Measurements from ENCODE around the gene EDA. TPM values are rescaled to one million over a fixed set of nuclear protein-coding genes. Genes with fewer than 3 reads are reported as not detected.

EDA gene
- total RNA-seq, 5 donors from 2014 or later (not counting 1 experiment from before 2014, with no cell fraction given): 5.0 to 12.1 (median 8.2) TPM

DNA sequence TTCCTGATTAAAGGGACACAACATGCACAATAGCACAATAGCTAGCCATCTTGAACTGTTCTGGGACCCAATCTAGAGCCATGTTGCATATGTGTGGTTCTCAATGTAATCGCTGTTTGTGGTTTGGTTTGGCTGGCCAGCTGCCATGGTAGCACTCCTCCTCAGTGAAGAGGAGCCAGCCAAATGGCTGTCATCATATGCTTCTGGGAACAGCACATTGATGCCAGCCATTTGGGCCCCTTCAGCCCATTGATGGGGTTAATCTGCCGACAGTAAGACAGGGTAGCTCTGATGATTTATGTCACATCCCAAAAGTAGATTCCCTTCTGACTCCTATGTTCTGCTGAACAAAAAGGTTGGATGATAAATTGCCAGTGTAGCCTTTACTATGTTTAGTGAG, 385.4 kb downstream of the EDA start:
- Mint-ChIP-seq H3K4me3 (no peak overlapping the region), H3K4me1 (no peaks in the 10 kb centered on the region), H3K27me3 (peaks cover 0 to 16% of the 10 kb centered on the region in 2 donors), H3K36me3 (peaks cover 19% of the 10 kb centered on the region), H3K9me3 (no peaks in the 10 kb centered on the region), H3K27ac (no peak overlapping the region)
- Histone ChIP-seq H3K9me3 (no peaks in the 10 kb centered on the region), H3K4me3 (ENCODE audit: control insufficient read depth in 1 of 2, extremely low read depth in 1 of 2, low read length in 1 of 2) (no peak overlapping the region), H3K36me3 (ENCODE audit: control insufficient read depth in 2 of 2, extremely low read depth in 1 of 2, insufficient read depth in 1 of 2, low read length in 1 of 2) (no peaks in the 10 kb centered on the region), H3K27me3 (replicated peaks in 1 of 2; ENCODE audit: control insufficient read depth in 2 of 2, extremely low read depth in 1 of 2, insufficient read depth in 2 of 2, low read length in 1 of 2) (no peaks in the 10 kb centered on the region), H3K27ac (ENCODE audit: low read length) (no peak overlapping the region), H3K4me1 (ENCODE audit: control insufficient read depth in 1 of 2, extremely low read depth in 1 of 2, insufficient read depth in 2 of 2, low read length in 2 of 2) (no peaks in the 10 kb centered on the region)
- ChIA-PET CTCF (no interaction called here), POLR2A (no interaction called here)
- WGBS (ENCODE audit: insufficient coverage): 100% methylated on average over 1 of the region's 2 CpGs
- ATAC-seq (replicated peaks in 1 of 4) (no peak), DNase-seq (no peak)

DNA sequence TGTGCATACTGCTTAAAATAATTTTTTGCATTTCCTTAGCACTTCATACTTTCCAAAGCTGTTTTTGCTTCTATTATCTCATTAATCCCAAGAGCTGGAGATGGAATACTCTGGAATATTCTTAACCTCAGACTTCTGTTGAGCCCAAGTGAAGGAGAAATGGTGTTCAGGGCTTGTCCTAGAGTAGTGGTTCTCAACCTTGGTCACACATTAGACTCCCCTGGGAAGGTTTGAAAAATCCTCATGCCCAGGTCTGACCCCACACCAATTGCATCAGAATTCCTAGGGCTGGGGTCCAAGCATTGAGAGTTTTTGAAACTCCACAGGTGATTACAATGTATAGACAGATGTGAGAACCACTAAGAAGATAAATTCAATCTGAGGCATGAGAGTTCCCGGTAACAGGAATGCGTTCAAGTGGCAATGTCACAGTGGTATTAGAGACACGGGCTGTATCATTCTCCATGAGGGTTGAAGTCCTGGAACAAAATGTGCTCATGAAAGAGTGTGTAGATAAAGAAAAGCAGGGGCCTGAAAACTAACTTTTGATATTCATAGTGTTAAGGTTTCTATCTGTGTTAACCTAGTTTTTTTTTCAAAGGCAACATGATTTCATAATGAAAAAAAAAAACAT, 385.9 kb downstream of the EDA start:
- H3K27me3 ChIP-seq (replicated peaks in 1 of 2; ENCODE audit: control insufficient read depth in 2 of 2, extremely low read depth in 1 of 2, insufficient read depth in 2 of 2, low read length in 1 of 2): no peaks in the 10 kb centered on the region
- ATAC-seq (replicated peaks in 1 of 4) (no peak), DNase-seq (no peak)
- no peaks in the 10 kb centered on the region for H3K4me1 Mint-ChIP-seq
- no peaks in the 10 kb centered on the region for H3K36me3 ChIP-seq (ENCODE audit: control insufficient read depth in 2 of 2, extremely low read depth in 1 of 2, insufficient read depth in 1 of 2, low read length in 1 of 2)
- CTCF ChIA-PET: no interaction called here
- H3K4me1 ChIP-seq (ENCODE audit: control insufficient read depth in 1 of 2, extremely low read depth in 1 of 2, insufficient read depth in 2 of 2, low read length in 2 of 2): no peaks in the 10 kb centered on the region
- H3K27ac Mint-ChIP-seq: no peak overlapping the region
- H3K27ac ChIP-seq (ENCODE audit: low read length): no peak overlapping the region
- H3K4me3 ChIP-seq (ENCODE audit: control insufficient read depth in 1 of 2, extremely low read depth in 1 of 2, low read length in 1 of 2): no peak overlapping the region
- peaks cover 0 to 16% of the 10 kb centered on the region in 2 donors for H3K27me3 Mint-ChIP-seq
- no peak overlapping the region for H3K4me3 Mint-ChIP-seq
- no peaks in the 10 kb centered on the region for H3K9me3 ChIP-seq
- peaks cover 0 to 3% (median 0%) of the 10 kb centered on the region in 3 donors for H3K9me3 Mint-ChIP-seq
- peaks cover 15% of the 10 kb centered on the region for H3K36me3 Mint-ChIP-seq
- POLR2A ChIA-PET: no interaction called here
- 90% methylated on average over 2 of the region's 3 CpGs for WGBS (ENCODE audit: insufficient coverage)

DNA sequence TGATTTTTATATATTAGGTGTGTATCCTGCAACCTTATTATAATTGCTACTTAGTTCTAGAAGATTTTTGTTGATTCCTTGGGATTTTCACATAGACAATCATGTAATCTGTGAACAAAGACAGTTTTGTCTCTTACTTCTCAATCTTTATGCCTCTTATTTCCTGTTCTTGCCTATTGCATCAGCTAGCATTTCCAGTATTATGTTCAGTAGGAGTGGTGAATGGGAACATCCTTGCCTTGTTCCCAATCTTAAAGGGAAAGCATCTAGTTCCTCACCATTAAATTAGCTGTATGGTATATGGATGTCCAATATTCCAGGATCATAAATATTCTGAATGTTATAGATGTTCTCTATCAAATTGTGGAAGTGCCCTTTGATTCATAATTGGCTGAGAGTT, 392.0 kb downstream of the EDA start:
- Histone ChIP-seq H3K4me3 (ENCODE audit: control insufficient read depth in 1 of 2, extremely low read depth in 1 of 2, low read length in 1 of 2) (no peak overlapping the region), H3K27ac (ENCODE audit: low read length) (no peak overlapping the region), H3K9me3 (no peaks in the 10 kb centered on the region), H3K36me3 (ENCODE audit: control insufficient read depth in 2 of 2, extremely low read depth in 1 of 2, insufficient read depth in 1 of 2, low read length in 1 of 2) (no peaks in the 10 kb centered on the region), H3K4me1 (ENCODE audit: control insufficient read depth in 1 of 2, extremely low read depth in 1 of 2, insufficient read depth in 2 of 2, low read length in 2 of 2) (no peaks in the 10 kb centered on the region), H3K27me3 (replicated peaks in 1 of 2; ENCODE audit: control insufficient read depth in 2 of 2, extremely low read depth in 1 of 2, insufficient read depth in 2 of 2, low read length in 1 of 2) (peaks cover 0 to 5% of the 10 kb centered on the region in 2 experiments)
- ChIA-PET POLR2A (no interaction called here), CTCF (no interaction called here)
- peaks cover 0 to 3% (median 0%) of the 10 kb centered on the region in 3 donors for H3K9me3 Mint-ChIP-seq
- DNase-seq (no peak), ATAC-seq (replicated peaks in 1 of 4) (no peak)
- peaks cover 4% of the 10 kb centered on the region for H3K36me3 Mint-ChIP-seq
- H3K27me3 Mint-ChIP-seq: peaks cover 0 to 10% of the 10 kb centered on the region in 2 donors
- no peak overlapping the region for H3K4me3 Mint-ChIP-seq
- no peak overlapping the region for H3K27ac Mint-ChIP-seq
- H3K4me1 Mint-ChIP-seq: peaks cover 0 to 5% (median 0%) of the 10 kb centered on the region in 3 donors

DNA sequence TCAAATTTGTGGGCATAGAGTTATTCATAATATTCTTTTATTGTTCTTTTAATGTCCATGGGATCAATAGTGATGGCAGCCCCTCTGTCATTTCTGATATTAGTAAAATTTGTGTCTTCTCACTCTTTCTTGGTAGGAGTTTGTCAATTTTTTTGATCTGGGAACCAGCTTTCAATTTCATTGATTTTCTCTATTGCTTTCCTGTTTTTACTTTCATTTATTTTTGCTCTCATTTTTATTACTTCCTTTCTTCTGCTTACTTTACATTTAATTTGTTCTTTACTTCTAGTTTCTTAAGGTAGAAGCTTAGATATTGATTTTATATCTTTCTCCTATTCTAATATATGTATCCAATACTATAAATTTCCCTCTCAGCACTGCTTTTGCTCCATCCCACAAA, 393.1 kb downstream of the EDA start:
- ChIA-PET POLR2A (no interaction called here), CTCF (no interaction called here)
- Histone ChIP-seq H3K36me3 (ENCODE audit: control insufficient read depth in 2 of 2, extremely low read depth in 1 of 2, insufficient read depth in 1 of 2, low read length in 1 of 2) (no peaks in the 10 kb centered on the region), H3K4me3 (ENCODE audit: control insufficient read depth in 1 of 2, extremely low read depth in 1 of 2, low read length in 1 of 2) (no peak overlapping the region), H3K9me3 (no peaks in the 10 kb centered on the region), H3K27me3 (replicated peaks in 1 of 2; ENCODE audit: control insufficient read depth in 2 of 2, extremely low read depth in 1 of 2, insufficient read depth in 2 of 2, low read length in 1 of 2) (peaks cover 0 to 11% of the 10 kb centered on the region in 2 experiments), H3K4me1 (ENCODE audit: control insufficient read depth in 1 of 2, extremely low read depth in 1 of 2, insufficient read depth in 2 of 2, low read length in 2 of 2) (peaks cover 2 to 6% of the 10 kb centered on the region in 2 experiments), H3K27ac (ENCODE audit: low read length) (no peak overlapping the region)
- Mint-ChIP-seq H3K27ac (no peak overlapping the region), H3K4me3 (no peak overlapping the region), H3K4me1 (peaks cover 0 to 11% (median 0%) of the 10 kb centered on the region in 3 donors), H3K36me3 (peaks cover 4% of the 10 kb centered on the region), H3K9me3 (peaks cover 0 to 3% (median 0%) of the 10 kb centered on the region in 3 donors), H3K27me3 (peaks cover 0 to 13% of the 10 kb centered on the region in 2 donors)
- no peak for ATAC-seq (replicated peaks in 1 of 4)
- no peak for DNase-seq

DNA sequence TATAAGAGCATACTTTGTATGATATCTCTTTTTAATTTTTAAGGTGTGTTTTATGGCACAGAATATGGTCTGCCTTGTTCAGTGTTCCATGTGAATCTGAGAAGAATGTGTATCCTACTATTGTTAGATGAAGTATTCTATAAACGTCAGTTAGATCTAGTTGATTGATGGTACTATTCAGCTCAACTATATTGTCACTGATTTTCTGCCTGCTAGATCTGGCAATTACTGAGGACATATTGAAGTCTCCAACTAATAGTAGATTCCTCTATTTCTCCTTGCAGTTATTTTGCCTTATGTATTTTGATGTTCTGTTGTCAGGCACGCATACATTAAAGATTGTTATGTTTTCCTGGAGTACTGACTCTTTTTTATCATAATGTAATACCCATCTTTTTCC, 394.1 kb downstream of the EDA start:
- H3K27ac Mint-ChIP-seq: no peak overlapping the region
- Histone ChIP-seq H3K9me3 (no peaks in the 10 kb centered on the region), H3K27me3 (replicated peaks in 1 of 2; ENCODE audit: control insufficient read depth in 2 of 2, extremely low read depth in 1 of 2, insufficient read depth in 2 of 2, low read length in 1 of 2) (peaks cover 0 to 12% of the 10 kb centered on the region in 2 experiments), H3K4me3 (ENCODE audit: control insufficient read depth in 1 of 2, extremely low read depth in 1 of 2, low read length in 1 of 2) (no peak overlapping the region), H3K4me1 (ENCODE audit: control insufficient read depth in 1 of 2, extremely low read depth in 1 of 2, insufficient read depth in 2 of 2, low read length in 2 of 2) (peaks cover 2 to 6% of the 10 kb centered on the region in 2 experiments), H3K36me3 (ENCODE audit: control insufficient read depth in 2 of 2, extremely low read depth in 1 of 2, insufficient read depth in 1 of 2, low read length in 1 of 2) (no peaks in the 10 kb centered on the region), H3K27ac (ENCODE audit: low read length) (no peak overlapping the region)
- WGBS (ENCODE audit: insufficient coverage): no CpG with 5 or more reads among the region's 2 CpGs
- POLR2A ChIA-PET: no interaction called here
- no peak for ATAC-seq (replicated peaks in 1 of 4)
- H3K4me1 Mint-ChIP-seq: peaks cover 0 to 20% (median 4%) of the 10 kb centered on the region in 3 donors
- peaks cover 0 to 3% (median 0%) of the 10 kb centered on the region in 3 donors for H3K9me3 Mint-ChIP-seq
- H3K27me3 Mint-ChIP-seq: peaks cover 0 to 19% of the 10 kb centered on the region in 2 donors
- CTCF ChIA-PET: no interaction called here
- H3K36me3 Mint-ChIP-seq: no peaks in the 10 kb centered on the region
- no peak overlapping the region for H3K4me3 Mint-ChIP-seq
- DNase-seq: no peak

DNA sequence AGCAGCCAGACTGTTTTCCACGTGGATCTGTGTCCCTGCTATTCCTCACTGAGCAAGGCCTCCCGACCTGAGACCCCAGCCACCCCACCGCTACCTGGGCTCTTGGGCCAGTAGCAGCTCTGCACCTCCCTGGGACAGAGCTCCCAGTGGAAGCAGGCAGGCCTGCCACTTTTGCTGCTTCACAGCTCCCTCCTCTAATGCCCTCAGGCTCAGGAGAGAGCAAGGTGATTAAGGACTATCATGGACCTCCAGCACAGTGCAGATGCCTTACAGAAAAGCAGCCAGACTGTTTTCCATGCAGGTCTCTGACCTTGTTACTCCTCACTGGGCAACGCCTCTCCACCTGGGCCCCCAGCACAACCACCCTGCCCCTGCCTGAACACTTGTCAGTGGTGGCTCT, 396.8 kb downstream of the EDA start:
- H3K9me3 Mint-ChIP-seq: no peaks in the 10 kb centered on the region
- no peaks in the 10 kb centered on the region for H3K36me3 Mint-ChIP-seq
- H3K4me1 ChIP-seq (ENCODE audit: control insufficient read depth in 1 of 2, extremely low read depth in 1 of 2, insufficient read depth in 2 of 2, low read length in 2 of 2): peaks cover 2 to 6% of the 10 kb centered on the region in 2 experiments
- ATAC-seq (replicated peaks in 1 of 4): no peak
- H3K9me3 ChIP-seq: no peaks in the 10 kb centered on the region
- DNase-seq: no peak
- ChIA-PET POLR2A (no interaction called here), CTCF (interaction anchor here in 1 of 2 donors (1.3 kb wide), 1 partner anchor 17 kb away, joined by 6 read pairs; no protein-coding TSS in a partner anchor)
- WGBS (ENCODE audit: insufficient coverage): 71% methylated on average over 4 of the region's 4 CpGs
- peaks cover 0 to 12% of the 10 kb centered on the region in 2 experiments for H3K27me3 ChIP-seq (replicated peaks in 1 of 2; ENCODE audit: control insufficient read depth in 2 of 2, extremely low read depth in 1 of 2, insufficient read depth in 2 of 2, low read length in 1 of 2)
- H3K4me1 Mint-ChIP-seq: peaks cover 19 to 47% (median 21%) of the 10 kb centered on the region in 3 donors
- no peak overlapping the region for H3K4me3 ChIP-seq (ENCODE audit: control insufficient read depth in 1 of 2, extremely low read depth in 1 of 2, low read length in 1 of 2)
- peaks cover 0 to 25% of the 10 kb centered on the region in 2 donors for H3K27me3 Mint-ChIP-seq
- no peaks in the 10 kb centered on the region for H3K36me3 ChIP-seq (ENCODE audit: control insufficient read depth in 2 of 2, extremely low read depth in 1 of 2, insufficient read depth in 1 of 2, low read length in 1 of 2)
- no peak overlapping the region for H3K27ac Mint-ChIP-seq
- H3K27ac ChIP-seq (ENCODE audit: low read length): no peak overlapping the region
- H3K4me3 Mint-ChIP-seq: no peak overlapping the region
